Nephron (organoid): ENCODE results near the gene AJAP1.

Experiments
- H3K27ac Mint-ChIP-seq, 3 experiments: 2 replicates each; pipeline ENCODE4 v1.8.0; 2020; ENCODE audit warnings: mixed read lengths in 3 of 3, mild to moderate bottlenecking in 2 of 3, moderate library complexity in 1 of 3
- H3K27me3 Mint-ChIP-seq: 2 replicates; pipeline ENCODE4 v1.8.0; 2021; ENCODE audit warnings: low read depth, mild to moderate bottlenecking, moderate library complexity, mixed read lengths
- H3K36me3 Mint-ChIP-seq: 2 replicates; pipeline ENCODE4 v1.8.0; 2020; ENCODE audit warnings: low read depth, mixed read lengths
- H3K4me1 Mint-ChIP-seq: 2 replicates; pipeline ENCODE4 v1.8.0; 2020; ENCODE audit warnings: mixed read lengths
- H3K4me3 Mint-ChIP-seq, 3 experiments: 2 replicates each; pipeline ENCODE4 v1.8.0; 2020; ENCODE audit warnings: mild to moderate bottlenecking in 3 of 3, mixed read lengths in 3 of 3, moderate library complexity in 2 of 3
- H3K9me3 Mint-ChIP-seq: 2 replicates; pipeline ENCODE4 v1.8.0; 2020; ENCODE audit warnings: mixed read lengths
- TF ChIP-seq, protein P1 (sequence below), 3 experiments: fragments of 200-600 bp; sonication (generic); IDR thresholded peaks; one replicate each; pipeline ENCODE4 v1.5.0; 2021; ENCODE audit warnings: antibody characterized with exemption in 3 of 3; ENCODE audit not compliant: unreplicated experiment in 3 of 3

Gene AJAP1

DNA sequence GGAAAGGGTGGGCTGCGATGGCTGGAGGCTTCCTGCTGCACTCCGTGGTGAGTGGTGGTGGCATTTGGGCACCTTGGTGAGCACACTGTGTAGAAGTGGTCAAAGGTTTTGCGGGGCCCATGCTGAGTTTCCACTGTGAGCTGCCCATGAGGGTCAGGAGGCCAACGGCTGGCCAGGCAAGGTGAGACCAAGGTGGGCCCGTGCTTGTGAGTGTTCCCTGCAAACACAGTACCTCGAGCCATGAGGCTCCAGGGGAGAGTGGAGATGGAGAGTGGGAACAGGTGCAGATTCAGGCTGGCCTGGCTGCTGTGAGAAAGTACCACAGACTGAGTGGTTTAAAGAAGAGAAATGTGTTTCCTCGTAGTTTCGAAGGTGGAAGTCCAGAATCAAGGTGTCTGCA, 40.8 kb downstream of the AJAP1 start:
- H3K27ac Mint-ChIP-seq, result no peak overlapping the region
- no peaks in the 10 kb centered on the region for H3K36me3 Mint-ChIP-seq
- no peaks in the 10 kb centered on the region for H3K4me1 Mint-ChIP-seq
- TF ChIP-seq, protein P1, sequence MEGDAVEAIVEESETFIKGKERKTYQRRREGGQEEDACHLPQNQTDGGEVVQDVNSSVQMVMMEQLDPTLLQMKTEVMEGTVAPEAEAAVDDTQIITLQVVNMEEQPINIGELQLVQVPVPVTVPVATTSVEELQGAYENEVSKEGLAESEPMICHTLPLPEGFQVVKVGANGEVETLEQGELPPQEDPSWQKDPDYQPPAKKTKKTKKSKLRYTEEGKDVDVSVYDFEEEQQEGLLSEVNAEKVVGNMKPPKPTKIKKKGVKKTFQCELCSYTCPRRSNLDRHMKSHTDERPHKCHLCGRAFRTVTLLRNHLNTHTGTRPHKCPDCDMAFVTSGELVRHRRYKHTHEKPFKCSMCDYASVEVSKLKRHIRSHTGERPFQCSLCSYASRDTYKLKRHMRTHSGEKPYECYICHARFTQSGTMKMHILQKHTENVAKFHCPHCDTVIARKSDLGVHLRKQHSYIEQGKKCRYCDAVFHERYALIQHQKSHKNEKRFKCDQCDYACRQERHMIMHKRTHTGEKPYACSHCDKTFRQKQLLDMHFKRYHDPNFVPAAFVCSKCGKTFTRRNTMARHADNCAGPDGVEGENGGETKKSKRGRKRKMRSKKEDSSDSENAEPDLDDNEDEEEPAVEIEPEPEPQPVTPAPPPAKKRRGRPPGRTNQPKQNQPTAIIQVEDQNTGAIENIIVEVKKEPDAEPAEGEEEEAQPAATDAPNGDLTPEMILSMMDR (IDR thresholded peaks at IDR 0.05; ENCODE audit: unreplicated experiment in 3 of 3), result no peak
- peaks cover 24% of the 10 kb centered on the region for H3K27me3 Mint-ChIP-seq
- H3K4me3 Mint-ChIP-seq, result no peak overlapping the region
- no peaks in the 10 kb centered on the region for H3K9me3 Mint-ChIP-seq

DNA sequence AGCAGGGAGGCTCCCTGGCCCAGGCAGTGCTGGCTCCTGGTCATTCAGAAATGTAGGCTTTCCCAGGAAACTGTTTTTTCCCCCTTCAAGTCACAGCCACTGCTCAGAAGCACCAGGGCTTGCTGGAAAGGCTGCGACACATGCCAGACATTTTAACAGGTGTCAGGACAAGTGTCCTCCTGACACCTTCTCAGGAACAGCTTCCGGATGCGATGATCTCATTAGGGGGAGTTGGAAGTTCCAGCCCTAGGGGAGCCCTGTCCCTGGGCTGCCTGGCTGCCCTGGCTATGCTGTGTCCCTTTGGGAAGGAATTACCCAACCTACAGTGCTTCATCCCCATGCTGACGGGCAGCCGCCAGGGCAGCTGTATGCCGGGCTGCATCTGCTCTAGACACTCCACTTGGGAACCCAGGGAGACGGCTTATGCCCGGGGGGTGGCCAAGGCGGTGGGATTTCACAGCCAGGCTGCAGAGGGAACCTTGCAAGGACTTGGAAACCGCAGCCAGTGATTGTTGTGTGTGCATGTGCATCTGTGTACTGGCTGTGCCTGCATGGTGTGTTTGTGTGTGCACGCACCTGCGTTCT, 41.8 kb downstream of the AJAP1 start:
- Mint-ChIP-seq H3K9me3 (no peaks in the 10 kb centered on the region), H3K4me3 (no peak overlapping the region), H3K27ac (no peak overlapping the region), H3K36me3 (no peaks in the 10 kb centered on the region), H3K4me1 (no peaks in the 10 kb centered on the region), H3K27me3 (peaks cover 24% of the 10 kb centered on the region)
- TF ChIP-seq, protein P1 (IDR thresholded peaks at IDR 0.05; ENCODE audit: unreplicated experiment in 3 of 3), result no peak

DNA sequence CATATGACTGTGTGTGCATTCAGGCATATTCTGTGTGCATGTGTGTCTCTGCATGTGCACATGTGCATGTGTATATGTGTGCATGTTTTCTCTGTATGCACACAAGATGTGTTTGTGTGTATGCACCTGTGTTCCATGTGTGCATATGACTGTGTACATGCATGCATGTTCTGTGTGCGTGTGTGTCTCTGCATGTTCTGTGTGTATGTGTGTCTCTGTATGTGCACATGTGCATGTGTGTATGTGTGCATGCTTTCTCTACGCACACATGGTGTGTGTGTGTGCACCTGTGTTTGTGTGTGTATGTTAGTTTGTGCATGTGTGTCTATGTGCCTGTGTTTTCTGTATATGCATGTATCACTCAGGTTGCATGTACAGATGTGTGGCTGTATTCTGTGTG, 42.3 kb downstream of the AJAP1 start:
- no peaks in the 10 kb centered on the region for H3K4me1 Mint-ChIP-seq
- TF ChIP-seq, protein P1 (IDR thresholded peaks at IDR 0.05; ENCODE audit: unreplicated experiment in 3 of 3), result no peak
- H3K4me3 Mint-ChIP-seq, result no peak overlapping the region
- H3K36me3 Mint-ChIP-seq, result no peaks in the 10 kb centered on the region
- H3K9me3 Mint-ChIP-seq, result no peaks in the 10 kb centered on the region
- H3K27me3 Mint-ChIP-seq, result peaks cover 28% of the 10 kb centered on the region
- no peak overlapping the region for H3K27ac Mint-ChIP-seq

DNA sequence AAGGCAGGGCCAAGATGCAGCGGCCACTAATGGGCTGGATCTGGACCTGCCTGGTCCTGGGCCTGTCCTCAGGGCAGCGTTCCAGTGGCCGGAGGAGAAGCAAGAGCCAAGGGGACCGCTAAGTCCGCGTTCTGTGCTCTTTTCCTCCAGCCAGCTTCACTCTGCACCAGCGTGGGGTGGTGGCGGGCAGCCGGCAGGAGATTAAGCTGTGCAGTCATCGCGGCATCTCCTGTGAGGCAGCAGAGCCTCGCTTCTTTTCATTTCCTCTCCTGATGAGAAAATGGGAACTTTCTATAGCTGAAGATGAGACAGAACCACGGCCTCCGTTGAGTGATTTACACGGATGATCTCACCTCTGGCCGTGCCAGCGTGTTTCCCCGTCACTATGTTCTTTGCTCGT, 43.4 kb downstream of the AJAP1 start:
- Mint-ChIP-seq H3K4me3 (no peak overlapping the region), H3K4me1 (no peaks in the 10 kb centered on the region), H3K27me3 (peaks cover 32% of the 10 kb centered on the region), H3K9me3 (no peaks in the 10 kb centered on the region), H3K27ac (no peak overlapping the region), H3K36me3 (no peaks in the 10 kb centered on the region)
- TF ChIP-seq, protein P1 (IDR thresholded peaks at IDR 0.05; ENCODE audit: unreplicated experiment in 3 of 3), result no peak

DNA sequence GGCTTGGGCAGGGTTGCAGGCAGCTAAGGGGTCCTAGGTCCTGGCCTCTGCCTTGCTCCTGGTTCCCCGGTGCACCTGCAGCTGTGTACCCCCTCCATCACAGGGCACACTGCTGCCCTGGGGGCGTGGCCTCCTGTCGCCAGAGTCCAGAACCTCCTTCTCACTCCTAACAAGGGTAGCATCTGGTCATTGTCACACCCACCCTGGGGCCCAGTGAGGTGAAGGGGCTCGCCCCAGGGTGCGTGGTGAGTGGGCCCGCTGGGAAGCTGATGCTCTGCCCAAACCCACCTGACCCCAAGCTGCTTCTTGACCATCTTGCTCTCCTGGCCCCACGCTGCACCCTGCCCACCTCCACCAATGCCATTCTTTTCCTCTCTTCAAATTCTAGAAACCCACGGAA, 44.5 kb downstream of the AJAP1 start:
- H3K9me3 Mint-ChIP-seq, result peaks cover 6% of the 10 kb centered on the region
- H3K27ac Mint-ChIP-seq, result no peak overlapping the region
- no peak overlapping the region for H3K4me3 Mint-ChIP-seq
- H3K4me1 Mint-ChIP-seq, result no peaks in the 10 kb centered on the region
- TF ChIP-seq, protein P1 (IDR thresholded peaks at IDR 0.05; ENCODE audit: unreplicated experiment in 3 of 3), result no peak
- no peaks in the 10 kb centered on the region for H3K36me3 Mint-ChIP-seq
- peaks cover 39% of the 10 kb centered on the region for H3K27me3 Mint-ChIP-seq
